Retinal pigment epithelial cell (primary cell): ENCODE data around the gene BMP2.

ENCODE experiments used
- DNase-seq: peaks from one replicate; pipeline ENCODE4 v3.0.0-alpha.2; 2010; ENCODE audit warnings: low read depth
- H3K4me3 ChIP-seq: 2 replicates; pipeline ENCODE4 v1.5.1; 2011; ENCODE audit warnings: mild to moderate bottlenecking, low read length, control low read depth, moderate library complexity
- TF ChIP-seq, protein P1 (sequence below): conservative IDR thresholded peaks from 2 replicates; pipeline ENCODE4 v1.5.1; 2011; ENCODE audit warnings: low read depth, low read length, control low read depth, inconsistent platforms

The BMP2 gene

GRCh38 chr20:6811262-6812035 lies 44.0 kb downstream of the BMP2 start:
- TF ChIP-seq, protein P1, sequence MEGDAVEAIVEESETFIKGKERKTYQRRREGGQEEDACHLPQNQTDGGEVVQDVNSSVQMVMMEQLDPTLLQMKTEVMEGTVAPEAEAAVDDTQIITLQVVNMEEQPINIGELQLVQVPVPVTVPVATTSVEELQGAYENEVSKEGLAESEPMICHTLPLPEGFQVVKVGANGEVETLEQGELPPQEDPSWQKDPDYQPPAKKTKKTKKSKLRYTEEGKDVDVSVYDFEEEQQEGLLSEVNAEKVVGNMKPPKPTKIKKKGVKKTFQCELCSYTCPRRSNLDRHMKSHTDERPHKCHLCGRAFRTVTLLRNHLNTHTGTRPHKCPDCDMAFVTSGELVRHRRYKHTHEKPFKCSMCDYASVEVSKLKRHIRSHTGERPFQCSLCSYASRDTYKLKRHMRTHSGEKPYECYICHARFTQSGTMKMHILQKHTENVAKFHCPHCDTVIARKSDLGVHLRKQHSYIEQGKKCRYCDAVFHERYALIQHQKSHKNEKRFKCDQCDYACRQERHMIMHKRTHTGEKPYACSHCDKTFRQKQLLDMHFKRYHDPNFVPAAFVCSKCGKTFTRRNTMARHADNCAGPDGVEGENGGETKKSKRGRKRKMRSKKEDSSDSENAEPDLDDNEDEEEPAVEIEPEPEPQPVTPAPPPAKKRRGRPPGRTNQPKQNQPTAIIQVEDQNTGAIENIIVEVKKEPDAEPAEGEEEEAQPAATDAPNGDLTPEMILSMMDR: no peak
- no peak overlapping the region for H3K4me3 ChIP-seq
- no peak for DNase-seq

DNA sequence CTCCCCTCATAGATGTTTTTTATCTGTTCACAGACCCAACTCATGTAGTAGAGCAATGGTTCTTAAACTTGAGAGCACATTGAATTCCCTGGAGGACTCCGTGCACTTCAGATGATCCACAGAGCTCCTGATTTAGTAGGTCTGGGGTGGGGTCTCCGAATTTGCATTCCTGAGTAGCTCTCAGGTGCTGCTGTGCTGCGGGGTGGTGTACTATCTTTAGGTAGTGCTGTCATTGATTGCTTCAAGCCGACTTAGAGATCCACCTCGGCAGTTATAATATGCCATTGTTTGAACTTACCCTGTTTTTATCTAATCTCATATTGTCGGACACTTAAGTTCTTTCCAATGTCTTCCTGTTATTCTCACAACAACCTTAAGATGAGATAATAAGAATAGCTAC lies 45.0 kb downstream of the BMP2 start:
- TF ChIP-seq, protein P1: no peak
- DNase-seq: no peak

DNA sequence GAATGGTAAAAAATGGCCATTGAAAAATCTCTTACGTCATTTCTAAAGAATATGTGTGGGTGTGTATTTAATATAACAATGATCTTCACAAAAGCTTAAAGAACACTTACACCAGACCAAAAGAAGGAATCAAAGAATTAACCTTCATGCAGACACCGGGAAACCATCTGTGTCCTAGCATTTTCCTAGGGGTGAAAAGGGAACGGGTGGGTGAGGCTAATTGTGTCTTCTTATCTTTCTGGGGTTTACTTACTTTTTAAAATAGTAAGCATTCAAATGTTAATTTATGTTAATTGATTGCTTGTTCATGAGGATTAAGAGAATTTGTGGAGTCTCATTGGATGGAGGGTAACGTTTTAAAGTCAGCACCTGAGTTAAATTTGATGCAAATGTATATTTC lies 47.5 kb downstream of the BMP2 start:
- TF ChIP-seq, protein P1: no peak
- no peak for DNase-seq
- no peak overlapping the region for H3K4me3 ChIP-seq

More for the DNA sequence above, 45.0 kb downstream of the BMP2 start:
- no peak overlapping the region for H3K4me3 ChIP-seq

DNA sequence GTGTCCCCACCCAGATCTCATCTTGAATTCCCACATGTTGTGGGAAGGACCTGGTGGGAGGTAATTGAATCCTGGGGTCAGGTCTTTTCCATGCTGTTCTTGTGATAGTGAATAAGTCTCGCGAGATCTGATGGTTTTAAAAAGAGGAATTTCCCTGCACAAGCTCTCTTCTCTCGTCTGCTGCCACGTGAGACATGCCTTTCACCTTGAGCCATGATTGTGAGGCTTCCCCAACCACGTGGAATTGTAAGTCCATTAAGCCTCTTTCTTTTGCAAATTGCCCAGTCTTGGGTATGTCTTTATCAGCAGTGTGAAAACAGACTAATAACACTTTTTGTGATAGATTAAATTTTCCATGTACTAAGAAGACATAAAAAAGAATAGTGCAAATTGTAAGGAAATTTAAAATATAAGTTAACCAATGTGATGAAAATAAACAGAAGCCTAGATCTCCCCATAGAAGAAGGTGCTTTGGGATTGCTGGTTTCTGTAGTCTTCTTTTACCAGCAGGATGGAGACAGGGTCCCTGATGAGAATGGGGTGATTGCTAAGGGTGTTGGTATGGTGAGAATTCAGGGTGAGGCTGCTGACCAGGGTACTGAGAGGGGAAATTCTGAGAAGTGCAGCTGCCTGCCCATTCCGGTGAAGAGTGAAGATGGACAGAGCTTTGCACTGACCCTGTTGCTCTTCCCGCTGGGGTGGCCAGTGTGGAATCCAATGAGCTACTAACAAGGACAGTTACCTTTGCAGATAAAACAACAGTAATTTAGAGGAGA lies 50.7 kb downstream of the BMP2 start:
- no peak for DNase-seq
- TF ChIP-seq, protein P1: no peak
- H3K4me3 ChIP-seq: no peak overlapping the region

- H3K4me3 ChIP-seq: no peak overlapping the region
- TF ChIP-seq, protein P1: peak; percentile 44
- no peak for DNase-seq
Observed at GRCh38 chr20:6819599-6819998, 52.1 kb downstream of the BMP2 start.

GRCh38 chr20:6824401-6824800 lies 56.9 kb downstream of the BMP2 start:
- no peak overlapping the region for H3K4me3 ChIP-seq
- no peak for DNase-seq
- TF ChIP-seq, protein P1: no peak
